Upper lobe of right lung (tissue), 1 donor: Measurements from ENCODE around the gene EPGN. TPM values are rescaled to one million over a fixed set of nuclear protein-coding genes. Genes with fewer than 3 reads are reported as not detected.

Source experiments
- ATAC-seq: fragments of 200-7000 bp; cut with Tn5 transposase; one replicate; pipeline ENCODE4 v1.9.1; 2020; ENCODE audit warnings: mild to moderate bottlenecking, moderate library complexity
- DNase-seq: peaks from one replicate; pipeline ENCODE4 v3.0.0-alpha.2; 2020
- H3K27ac ChIP-seq: fragments of 200-600 bp; one replicate; pipeline ENCODE4 v1.8.0; 2022
- H3K27me3 ChIP-seq: fragments of 200-600 bp; one replicate; pipeline ENCODE4 v1.8.0; 2022; ENCODE audit warnings: mild to moderate bottlenecking
- H3K36me3 ChIP-seq: fragments of 200-600 bp; one replicate; pipeline ENCODE4 v1.8.0; 2022
- H3K4me1 ChIP-seq: fragments of 200-600 bp; one replicate; pipeline ENCODE4 v1.8.0; 2022
- H3K4me3 ChIP-seq: fragments of 200-600 bp; one replicate; pipeline ENCODE4 v1.8.0; 2022; ENCODE audit warnings: mild to moderate bottlenecking
- H3K9me3 ChIP-seq: fragments of 200-600 bp; one replicate; pipeline ENCODE4 v1.8.0; 2022
- CTCF ChIP-seq: fragments of 200-600 bp; IDR thresholded peaks from one replicate; pipeline ENCODE4 v1.8.0; 2022; ENCODE audit warnings: antibody characterized with exemption
- intact Hi-C: fragments of 100-400 bp; cut with DNase I; formaldehyde crosslinking; loops from one replicate; pipeline ENCODE4 v1.11.0; 2022
- total RNA-seq: library from RNA; stranded (reverse); fragmentation: NEBNext Ultra II Directional; extraction: Animal tissue kit (Norgen Biotek cat#: 25700); gene quantifications from one replicate; pipeline ENCODE4 v1.2.1, GENCODE V29; 2021
- donor health status: DM: no; HTN: yes; CAD: no; lungs with severe emphysema.

EPGN gene
- total RNA-seq, 1 donor from 2014 or later, result 2.8 TPM

GRCh38 chr4:74267998-74268606, 40.2 kb upstream of the EPGN start:
- Histone ChIP-seq H3K4me3 (no peak overlapping the region), H3K4me1 (no peaks in the 10 kb centered on the region), H3K36me3 (no peaks in the 10 kb centered on the region), H3K27me3 (no peaks in the 10 kb centered on the region), H3K27ac (no peak overlapping the region), H3K9me3 (no peaks in the 10 kb centered on the region)
- TF ChIP-seq CTCF, result no peak
- DNase-seq (no peak), ATAC-seq (no peak)
- intact Hi-C loops, result no loop called here

GRCh38 chr4:74268643-74269042, 39.6 kb upstream of the EPGN start:
- H3K9me3 ChIP-seq, result no peaks in the 10 kb centered on the region
- TF ChIP-seq CTCF, result no peak
- H3K27me3 ChIP-seq, result no peaks in the 10 kb centered on the region
- no peaks in the 10 kb centered on the region for H3K36me3 ChIP-seq
- DNase-seq, result no peak
- ATAC-seq, result no peak
- no peak overlapping the region for H3K27ac ChIP-seq
- intact Hi-C loops, result no loop called here
- H3K4me3 ChIP-seq, result no peak overlapping the region
- no peaks in the 10 kb centered on the region for H3K4me1 ChIP-seq

- no peak for DNase-seq
- Histone ChIP-seq H3K36me3 (no peaks in the 10 kb centered on the region), H3K27ac (no peak overlapping the region), H3K4me1 (no peaks in the 10 kb centered on the region), H3K9me3 (no peaks in the 10 kb centered on the region), H3K27me3 (no peaks in the 10 kb centered on the region), H3K4me3 (no peak overlapping the region)
- intact Hi-C loops, result no loop called here
- ATAC-seq, result no peak
- TF ChIP-seq CTCF, result no peak
Observed at GRCh38 chr4:74278490-74278889, 29.8 kb upstream of the EPGN start.

- Histone ChIP-seq H3K4me3 (no peak overlapping the region), H3K9me3 (no peaks in the 10 kb centered on the region), H3K27ac (no peak overlapping the region), H3K36me3 (no peaks in the 10 kb centered on the region), H3K4me1 (no peaks in the 10 kb centered on the region), H3K27me3 (no peaks in the 10 kb centered on the region)
- DNase-seq (no peak), ATAC-seq (no peak)
- TF ChIP-seq CTCF, result no peak
- intact Hi-C loops, result no loop called here
Observed at GRCh38 chr4:74279716-74280115, 28.6 kb upstream of the EPGN start.

GRCh38 chr4:74282926-74283325, 25.3 kb upstream of the EPGN start:
- H3K4me3 ChIP-seq, result no peak overlapping the region
- no peaks in the 10 kb centered on the region for H3K36me3 ChIP-seq
- H3K27me3 ChIP-seq, result no peaks in the 10 kb centered on the region
- no peak for DNase-seq
- no peaks in the 10 kb centered on the region for H3K4me1 ChIP-seq
- intact Hi-C loops, result no loop called here
- no peak for ATAC-seq
- H3K9me3 ChIP-seq, result no peaks in the 10 kb centered on the region
- no peak overlapping the region for H3K27ac ChIP-seq
- TF ChIP-seq CTCF, result no peak

- intact Hi-C loops, result no loop called here
- DNase-seq (no peak), ATAC-seq (no peak)
- TF ChIP-seq CTCF, result no peak
- Histone ChIP-seq H3K27ac (no peak overlapping the region), H3K9me3 (no peaks in the 10 kb centered on the region), H3K4me1 (no peaks in the 10 kb centered on the region), H3K4me3 (no peak overlapping the region), H3K36me3 (no peaks in the 10 kb centered on the region), H3K27me3 (no peaks in the 10 kb centered on the region)
Observed at GRCh38 chr4:74283614-74284013, 24.7 kb upstream of the EPGN start.
